Endothelial cell of umbilical vein (primary cell): ENCODE results near the gene COA4. TPM values are rescaled to one million over a fixed set of nuclear protein-coding genes. Genes with fewer than 3 reads are reported as not detected.

Source experiments
- BruUV-seq: library from RNA; stranded (reverse); fragments of 400-500 nt; replicated peaks from 2 replicates; lab custom pipeline; 2021; lab: Mats Ljungman, UMichigan
- CTCF ChIA-PET: fragments of 300-600, 350-600 bp; sonication (Branson Sonifier 250); formaldehyde crosslinking; loops from one replicate; lab custom pipeline; 2021; ENCODE audit warnings: antibody characterized with exemption, inconsistent platforms; lab: Charles Lee
- POLR2A ChIA-PET: fragments of 300-600, 350-600 bp; sonication (Branson Sonifier 250); formaldehyde crosslinking; loops from one replicate; lab custom pipeline; 2021; ENCODE audit warnings: antibody characterized with exemption, inconsistent platforms; lab: Charles Lee
- DNase-seq: peaks from one replicate; pipeline ENCODE4 v3.0.0-alpha.2; 2011; ENCODE audit warnings: low read depth, low spot score
- FAIRE-seq: peaks from 2 replicates; lab custom pipeline; 2011; peaks lifted over from hg19 to GRCh38; lab: Jason Lieb, UNC
- H2AFZ ChIP-seq: 2 replicates; pipeline ENCODE4 v1.6.0; 2012; ENCODE audit warnings: low read depth, low read length, control low read depth, inconsistent platforms
- H3K27ac ChIP-seq: 2 replicates; pipeline ENCODE4 v1.5.1; 2011; ENCODE audit warnings: low read depth, mild to moderate bottlenecking, control low read depth, low read length, moderate library complexity; ENCODE audit not compliant: insufficient read depth
- H3K27me3 ChIP-seq, 2 experiments: 2 replicates each; pipeline versions ENCODE4 v1.6.0 to v1.6.1; 2011; ENCODE audit warnings: low read length in 2 of 2, mixed read lengths in 1 of 2; ENCODE audit not compliant: control insufficient read depth in 2 of 2, insufficient read depth in 2 of 2
- H3K36me3 ChIP-seq, 2 experiments: 2 replicates in 1 of 2; 3 replicates in 1 of 2; pipeline ENCODE4 v1.5.1; 2011; ENCODE audit warnings: low read length in 2 of 2, mild to moderate bottlenecking in 1 of 2, moderate library complexity in 1 of 2; ENCODE audit not compliant: control insufficient read depth in 2 of 2, insufficient read depth in 2 of 2; ENCODE audit errors: extremely low read depth in 1 of 2
- H3K4me1 ChIP-seq: 3 replicates; pipeline ENCODE4 v1.5.1; 2011; ENCODE audit warnings: mild to moderate bottlenecking, low read length; ENCODE audit not compliant: control insufficient read depth, insufficient read depth; ENCODE audit errors: extremely low read depth
- H3K4me2 ChIP-seq: 2 replicates; pipeline ENCODE4 v1.6.1; 2011; ENCODE audit warnings: low read length, control low read depth, mixed read lengths; ENCODE audit not compliant: insufficient read depth
- H3K4me3 ChIP-seq, 3 experiments: fragments of 200-600 bp in 1 of 3; sonication (generic), shearing (Covaris generic) in 1 of 3; replicated peaks in 1 of 3; 2 replicates each; pipeline ENCODE4 v1.5.1; 2011 to 2016; ENCODE audit warnings: control low read depth in 3 of 3, low read length in 3 of 3, mild to moderate bottlenecking in 2 of 3, inconsistent platforms in 1 of 3, low read depth in 1 of 3, moderate library complexity in 1 of 3; ENCODE audit not compliant: insufficient read depth in 1 of 3
- H3K79me2 ChIP-seq: 2 replicates; pipeline ENCODE4 v1.6.0; 2012; ENCODE audit warnings: low read length, inconsistent platforms; ENCODE audit not compliant: control insufficient read depth, insufficient read depth
- H3K9ac ChIP-seq: replicated peaks from 2 replicates; pipeline ENCODE3; 2011; ENCODE audit warnings: low read length, control low read depth; ENCODE audit not compliant: insufficient read depth; ENCODE audit errors: extremely low read depth
- H3K9me1 ChIP-seq: replicated peaks from 3 replicates; pipeline ENCODE4 v1.6.0; 2011; ENCODE audit warnings: mild to moderate bottlenecking, low read length; ENCODE audit not compliant: control insufficient read depth, insufficient read depth; ENCODE audit errors: extremely low read depth
- H3K9me3 ChIP-seq: replicated peaks from 2 replicates; pipeline ENCODE4 v1.5.1; 2012; ENCODE audit warnings: low read length, inconsistent platforms; ENCODE audit not compliant: control insufficient read depth, insufficient read depth
- H4K20me1 ChIP-seq: replicated peaks from 2 replicates; pipeline ENCODE3; 2011; ENCODE audit warnings: mild to moderate bottlenecking, low read length; ENCODE audit not compliant: control insufficient read depth, insufficient read depth; ENCODE audit errors: extremely low read depth
- CTCF ChIP-seq, 2 donors: IDR thresholded peaks; 1 replicate in 1 of 2; 2 replicates in 1 of 2; pipeline ENCODE4 v1.5.1; 2011; ENCODE audit warnings: low read length in 2 of 2, mild to moderate bottlenecking in 2 of 2, moderate library complexity in 2 of 2, control low read depth in 1 of 2, inconsistent platforms in 1 of 2, low read depth in 1 of 2; ENCODE audit not compliant: insufficient read depth in 1 of 2; ENCODE audit errors: extremely low read depth in 1 of 2
- EZH2 ChIP-seq: IDR thresholded peaks from 2 replicates; pipeline ENCODE4 v1.6.1; 2012; ENCODE audit warnings: borderline replicate concordance, low read depth, mild to moderate bottlenecking, moderate library complexity, low read length, inconsistent platforms; ENCODE audit not compliant: severe bottlenecking
- FOS ChIP-seq: IDR thresholded peaks from 2 replicates; pipeline ENCODE4 v1.6.1; 2011; ENCODE audit warnings: mild to moderate bottlenecking, low read length, moderate library complexity, borderline replicate concordance; ENCODE audit not compliant: insufficient read depth
- GATA2 ChIP-seq: IDR thresholded peaks from 2 replicates; pipeline ENCODE4 v1.7.0; 2011; ENCODE audit warnings: low read depth, mild to moderate bottlenecking, moderate library complexity, mixed read lengths, low read length; ENCODE audit not compliant: insufficient read length, insufficient read depth
- JUN ChIP-seq: IDR thresholded peaks from 2 replicates; pipeline ENCODE4 v1.6.1; 2011; ENCODE audit warnings: borderline replicate concordance, low read depth; ENCODE audit not compliant: insufficient read length, insufficient read depth
- MAX ChIP-seq: IDR thresholded peaks from 2 replicates; pipeline ENCODE4 v1.6.1; 2011; ENCODE audit not compliant: insufficient read depth, insufficient read length
- MYC ChIP-seq: IDR thresholded peaks from one replicate; pipeline ENCODE4 v1.6.1; 2011; ENCODE audit warnings: mild to moderate bottlenecking, low read depth, low read length
- POLR2A ChIP-seq: IDR thresholded peaks from 2 replicates; pipeline ENCODE4 v1.6.1; 2012; ENCODE audit warnings: low read depth, mild to moderate bottlenecking, control low read depth, low read length
- POLR2AphosphoS5 ChIP-seq: IDR thresholded peaks from 2 replicates; pipeline ENCODE4 v1.6.1; 2012; ENCODE audit warnings: low read depth, mild to moderate bottlenecking, control low read depth, low read length, moderate library complexity; ENCODE audit not compliant: insufficient read depth
- dilution Hi-C: fragments of 300-500 bp; cut with MboI; formaldehyde crosslinking; loops from one replicate; pipeline ENCODE4 v1.15.0; 2019; ENCODE audit warnings: low sequenced_read_pairs; ENCODE audit not compliant: extremely low pct_ligation_motif_present
- intact Hi-C: fragments of 100-400 bp; cut with micrococcal nuclease; formaldehyde crosslinking; loops from one replicate; pipeline ENCODE4 v1.10.0; 2022
- polyA plus RNA-seq, 4 experiments: library from polyadenylated mRNA; depleted of rRNA in 3 of 4; stranded (reverse) in 3 of 4; unstranded in 1 of 4; fragments of >200 nt; gene quantifications; 2 replicates each; pipeline versions ENCODE4 v1.2.1 to v1.2.3, GENCODE V29; 2011 to 2012; ENCODE audit warnings: missing spikeins in 1 of 4
- total RNA-seq: library from RNA; stranded (reverse); gene quantifications from 2 replicates; pipeline ENCODE4 v1.2.3, GENCODE V29; 2021

COA4 gene
- total and polyA plus RNA-seq, 2 donors (not counting 3 experiments of a cell fraction or from before 2014, with no cell fraction given) = 58.1 to 120 TPM

- CTCF ChIA-PET = interaction anchor here (1.3 kb wide), 2 partner anchors 9 to 21 kb away, joined by 3 read pairs; no protein-coding TSS in a partner anchor
These were observed 43.6 kb downstream of the COA4 start for GRCh38 chr11:73833067-73833466.

More at GRCh38 chr11:73833067-73833466, 43.6 kb downstream of the COA4 start:
- DNase-seq (no peak), FAIRE-seq (no peak)
- no peak for TF ChIP-seq POLR2A
- TF ChIP-seq GATA2 = no peak
- TF ChIP-seq EZH2 = no peak
- no peak for TF ChIP-seq MYC
- TF ChIP-seq MAX = no peak
- no peak for TF ChIP-seq JUN
- no peak for TF ChIP-seq CTCF (IDR thresholded peaks at IDR 0.05; ENCODE audit: extremely low read depth in 1 of 2, insufficient read depth in 1 of 2, low read depth in 1 of 2, low read length in 2 of 2)
- no peak for TF ChIP-seq FOS
- TF ChIP-seq POLR2AphosphoS5 = no peak
- H3K36me3 ChIP-seq = peaks cover 0 to 2% of the 10 kb centered on the region in 2 experiments
- H2AFZ ChIP-seq = no peak overlapping the region
- no peaks in the 10 kb centered on the region for H3K27me3 ChIP-seq
- H3K9me3 ChIP-seq = no peaks in the 10 kb centered on the region
- H3K79me2 ChIP-seq = no peaks in the 10 kb centered on the region
- H3K9me1 ChIP-seq = no peaks in the 10 kb centered on the region
- no peak overlapping the region for H3K4me3 ChIP-seq
- H3K9ac ChIP-seq = no peak overlapping the region
- H3K4me1 ChIP-seq = no peaks in the 10 kb centered on the region
- dilution Hi-C loops = no loop called here
- intact Hi-C loops = no loop called here
- H3K4me2 ChIP-seq = no peak overlapping the region
- BruUV-seq = no TSS peak
- H3K27ac ChIP-seq = no peak overlapping the region
- H4K20me1 ChIP-seq = no peaks in the 10 kb centered on the region
- POLR2A ChIA-PET = no interaction called here
